HG02763 (cell line): Measurements from ENCODE around the gene PLEKHN1.
"Not testable (repeated sequence)": the region's sequence is repeated elsewhere in the genome, so short reads cannot be mapped to it uniquely, and the experiment has no call there.

ENCODE experiments used
- ATAC-seq: cut with Tn5 transposase; IDR thresholded peaks from one replicate; pipeline ENCODE4 v1.9.1; 2021; ENCODE audit warnings: mild to moderate bottlenecking, moderate library complexity; ENCODE audit not compliant: unreplicated experiment

The PLEKHN1 gene

DNA sequence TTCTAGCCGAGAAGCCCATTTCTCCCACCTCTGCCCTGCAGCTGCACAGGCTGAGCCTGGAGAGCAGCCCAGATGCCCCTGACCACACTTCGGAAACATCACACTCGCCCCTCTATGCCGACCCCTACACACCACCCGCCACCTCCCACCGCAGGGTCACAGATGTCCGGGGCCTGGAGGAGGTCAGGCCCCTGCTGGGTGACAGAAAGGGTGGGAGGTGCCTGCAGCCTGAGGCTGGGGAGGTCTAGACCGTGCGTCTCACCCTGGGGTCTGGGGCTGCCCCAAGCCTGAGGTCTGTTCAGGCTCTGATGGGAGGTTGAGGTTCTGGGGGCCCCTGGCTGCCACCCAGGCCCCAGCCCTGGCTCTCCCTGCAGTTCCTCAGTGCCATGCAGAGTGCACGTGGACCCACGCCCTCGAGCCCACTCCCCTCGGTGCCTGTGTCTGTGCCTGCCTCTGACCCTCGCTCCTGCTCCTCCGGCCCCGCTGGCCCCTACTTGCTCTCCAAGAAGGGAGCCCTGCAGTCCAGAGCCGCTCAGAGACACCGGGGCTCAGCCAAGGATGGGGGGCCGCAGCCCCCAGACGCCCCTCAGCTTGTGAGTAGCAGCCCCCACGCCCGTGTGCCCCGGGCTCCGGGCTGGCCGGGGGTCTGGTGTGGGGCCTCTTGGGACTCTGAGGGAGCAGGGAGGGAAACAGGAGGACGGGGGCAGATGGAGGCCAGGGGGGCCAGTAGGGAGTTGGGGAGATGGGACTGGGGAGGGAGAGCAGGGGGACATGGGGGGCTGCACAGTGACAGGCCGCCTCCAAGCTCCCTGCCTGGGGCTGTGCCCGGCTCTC, 7.4 kb downstream of the PLEKHN1 start:
- no peak for ATAC-seq

DNA sequence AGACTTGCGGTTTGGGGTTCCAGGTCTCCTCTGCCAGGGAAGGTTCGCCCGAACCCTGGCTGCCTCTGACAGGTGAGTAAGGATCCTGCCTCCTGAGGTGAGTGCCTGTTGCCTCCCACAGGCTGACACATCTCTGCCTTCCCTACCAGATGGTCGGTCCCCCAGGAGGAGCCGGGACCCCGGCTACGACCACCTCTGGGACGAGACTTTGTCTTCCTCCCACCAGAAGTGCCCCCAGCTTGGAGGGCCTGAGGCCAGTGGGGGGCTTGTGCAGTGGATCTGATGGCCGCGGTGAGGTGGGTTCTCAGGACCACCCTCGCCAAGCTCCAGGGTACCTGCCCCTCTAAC, 8.0 kb downstream of the PLEKHN1 start:
- no peak for ATAC-seq

DNA sequence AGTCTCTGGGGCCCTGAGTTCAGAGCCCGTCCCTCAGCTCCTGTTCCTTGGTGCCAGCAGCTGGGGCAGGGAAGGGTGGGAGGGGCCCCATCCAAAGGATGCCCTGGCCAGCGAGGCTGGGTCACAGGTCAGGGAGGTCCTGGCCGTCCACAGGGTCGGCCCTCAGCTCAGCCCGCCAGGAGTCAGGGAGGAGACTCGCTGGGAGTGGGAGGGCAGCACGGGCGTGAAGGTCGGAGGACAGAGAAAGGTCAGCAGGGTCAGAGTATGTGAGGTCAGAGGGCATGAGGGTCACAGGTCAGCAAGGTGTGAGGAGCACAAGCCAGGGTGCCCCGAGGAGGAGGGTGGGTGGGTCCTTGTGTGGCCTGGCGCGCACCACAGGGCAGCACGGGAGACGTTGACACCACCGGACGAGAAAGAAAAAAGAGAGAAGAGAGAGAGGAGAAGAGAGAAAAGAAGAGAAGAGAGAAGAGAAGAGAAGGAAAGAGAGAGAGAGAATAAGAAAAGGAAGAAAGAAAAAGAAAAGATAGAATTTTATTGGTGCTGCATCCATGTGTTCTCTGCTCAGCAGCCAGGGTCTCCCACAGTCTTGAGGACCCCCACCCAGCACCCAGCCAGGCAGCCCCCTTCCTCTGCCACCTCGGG, 8.5 kb downstream of the PLEKHN1 start:
- ATAC-seq = no peak

DNA sequence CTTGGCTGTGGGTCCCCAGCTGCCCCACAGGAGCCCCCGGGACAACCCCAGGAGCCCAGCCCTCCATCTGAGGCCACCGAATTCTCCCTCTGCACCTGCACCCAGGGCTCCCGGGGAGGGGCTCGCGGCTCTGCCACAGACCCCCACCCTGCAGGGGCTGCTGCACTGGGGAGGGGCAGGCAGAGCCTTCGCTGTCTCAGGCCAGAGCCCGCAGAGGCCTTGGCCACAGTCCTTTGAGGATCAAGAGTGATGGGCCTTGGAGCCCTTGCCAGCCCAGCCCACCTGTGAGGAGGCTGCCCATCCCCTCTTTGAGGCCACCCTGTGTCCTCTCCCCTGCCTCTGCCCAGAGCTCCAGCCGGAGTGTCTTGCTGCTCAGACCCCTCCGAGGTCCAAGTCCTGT, 9.1 kb downstream of the PLEKHN1 start:
- ATAC-seq = no peak

DNA sequence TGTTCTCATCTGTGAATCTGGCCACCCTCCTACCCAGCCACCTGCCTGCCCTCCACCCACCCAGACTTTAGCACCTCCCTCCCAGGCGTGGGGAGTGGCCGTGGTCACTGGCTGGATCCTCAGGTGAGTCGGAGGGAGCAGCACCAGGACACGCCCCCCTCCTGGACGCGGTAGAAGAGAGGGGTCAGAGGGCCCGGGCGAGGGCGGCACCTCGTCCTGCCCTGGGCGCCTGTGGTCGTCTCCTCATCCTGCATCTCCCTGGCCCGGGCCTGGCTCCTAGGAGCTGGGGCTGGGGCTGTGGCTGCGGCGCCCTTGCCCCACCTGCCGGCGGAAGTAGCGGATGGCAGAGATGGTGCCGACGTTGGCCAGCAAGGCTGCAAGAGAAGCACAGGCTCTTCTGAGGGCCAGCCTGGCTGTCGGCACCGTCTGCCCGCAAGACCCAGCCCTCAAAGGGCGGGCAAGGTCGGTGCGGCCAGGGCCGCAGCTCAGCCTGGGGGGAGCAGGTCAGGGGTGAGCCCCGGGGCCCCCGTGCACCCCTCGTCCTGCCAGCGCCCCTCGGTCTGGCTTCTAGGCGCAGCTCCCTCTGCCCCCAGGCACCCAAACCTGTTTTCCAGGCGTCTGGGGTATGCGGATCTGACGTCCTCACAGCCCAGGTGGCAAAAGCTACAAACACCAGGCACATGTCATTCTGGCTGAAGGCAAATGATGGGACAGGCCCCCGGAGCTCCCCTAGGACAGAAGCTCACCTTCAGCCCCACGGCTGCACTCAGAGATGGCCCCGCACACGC, 9.8 kb downstream of the PLEKHN1 start:
- ATAC-seq = no peak

DNA sequence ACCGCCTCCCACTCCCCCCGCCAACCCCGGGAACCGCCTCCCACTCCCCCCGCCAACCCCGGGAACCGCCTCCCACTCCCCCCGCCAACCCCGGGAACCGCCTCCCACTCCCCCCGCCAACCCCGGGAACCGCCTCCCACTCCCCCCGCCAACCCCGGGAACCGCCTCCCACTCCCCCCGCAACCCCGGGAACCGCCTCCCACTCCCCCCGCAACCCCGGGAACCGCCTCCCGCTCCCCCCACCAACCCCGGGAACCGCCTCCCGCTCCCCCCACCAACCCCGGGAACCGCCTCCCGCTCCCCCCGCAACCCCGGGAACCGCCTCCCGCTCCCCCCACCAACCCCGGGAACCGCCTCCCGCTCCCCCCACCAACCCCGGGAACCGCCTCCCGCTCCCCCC, 10.5 kb downstream of the PLEKHN1 start:
- not testable (repeated sequence) for ATAC-seq

DNA sequence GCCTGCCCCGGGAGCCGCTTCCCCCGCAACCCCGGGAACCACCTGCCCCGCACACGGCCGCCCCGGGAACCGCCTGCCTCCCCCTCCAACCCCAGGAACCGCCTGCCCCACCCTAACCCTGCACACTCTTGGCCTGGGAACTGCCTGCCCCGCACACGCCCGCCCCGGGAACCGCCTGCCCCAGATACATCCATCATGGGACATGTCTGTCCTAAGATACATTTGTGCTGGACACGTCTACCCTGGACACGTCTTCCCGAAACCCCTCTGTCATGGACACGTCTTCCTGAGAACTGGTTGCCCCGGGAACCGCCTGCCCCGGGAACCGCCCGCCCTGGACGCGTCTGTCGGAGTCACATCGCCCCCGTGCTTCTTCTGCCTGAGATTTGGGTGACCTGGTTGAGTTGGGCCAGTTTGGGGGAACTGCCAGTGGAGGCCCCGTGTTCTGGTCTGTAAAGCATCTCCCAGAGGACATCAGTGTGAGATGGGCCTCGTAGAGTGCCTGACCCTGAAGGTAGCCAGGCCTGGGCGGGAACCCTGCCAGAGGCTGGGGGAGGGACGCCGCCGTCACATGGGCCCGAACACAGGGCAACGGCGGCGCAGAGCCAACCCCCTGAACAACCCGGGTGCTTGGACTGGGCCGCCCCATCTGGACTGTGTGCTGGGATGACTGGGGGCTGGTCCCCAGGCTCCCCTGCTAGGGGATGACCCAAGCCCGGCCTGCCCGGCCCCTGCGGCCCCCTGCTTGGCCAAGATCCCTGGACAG, 12.0 kb downstream of the PLEKHN1 start:
- ATAC-seq = no peak

DNA sequence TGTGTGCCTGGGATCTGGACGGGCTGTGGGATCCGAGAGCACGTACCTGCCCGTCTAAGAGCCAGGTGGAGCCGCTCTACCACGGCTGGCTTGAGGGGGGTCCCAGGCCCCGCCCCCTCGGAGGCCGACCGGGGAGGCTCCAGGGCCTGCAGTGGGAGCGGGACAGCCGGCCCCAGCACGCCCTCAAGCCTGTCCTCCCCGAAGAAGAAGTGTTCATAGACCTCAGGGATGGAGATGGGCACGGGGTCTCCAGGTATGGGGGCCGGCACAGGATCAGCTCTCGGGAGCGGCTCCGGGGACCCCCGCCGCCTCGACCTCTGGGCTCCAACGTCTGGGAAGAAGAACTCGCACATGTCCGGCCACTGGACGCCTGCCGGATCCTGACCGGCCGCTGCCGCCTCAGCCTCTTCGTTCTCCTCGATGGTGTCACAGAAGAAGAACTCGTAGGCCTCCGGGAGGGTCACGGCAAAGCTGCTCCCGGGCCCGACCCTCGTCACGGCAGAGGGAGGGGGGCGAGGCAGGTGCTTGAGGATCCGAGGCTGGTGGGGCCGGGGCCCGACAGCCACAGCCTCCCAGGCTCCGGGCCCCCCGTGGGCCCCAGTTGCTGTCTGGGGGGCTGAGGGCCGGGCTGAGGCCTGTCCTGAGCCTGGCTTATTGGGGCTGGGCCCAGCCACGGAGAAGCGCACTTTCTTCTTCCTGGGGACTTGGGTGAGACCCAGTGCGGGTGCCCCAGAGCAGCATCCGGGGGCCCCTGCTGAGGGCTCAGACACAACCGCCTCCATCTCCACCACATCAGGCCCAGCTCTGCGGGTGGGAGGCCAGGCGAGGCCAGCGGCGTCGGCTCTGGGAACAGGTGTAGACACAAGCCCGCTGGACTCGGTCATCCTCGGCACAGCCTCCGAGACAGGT, 12.8 kb downstream of the PLEKHN1 start:
- no peak for ATAC-seq

DNA sequence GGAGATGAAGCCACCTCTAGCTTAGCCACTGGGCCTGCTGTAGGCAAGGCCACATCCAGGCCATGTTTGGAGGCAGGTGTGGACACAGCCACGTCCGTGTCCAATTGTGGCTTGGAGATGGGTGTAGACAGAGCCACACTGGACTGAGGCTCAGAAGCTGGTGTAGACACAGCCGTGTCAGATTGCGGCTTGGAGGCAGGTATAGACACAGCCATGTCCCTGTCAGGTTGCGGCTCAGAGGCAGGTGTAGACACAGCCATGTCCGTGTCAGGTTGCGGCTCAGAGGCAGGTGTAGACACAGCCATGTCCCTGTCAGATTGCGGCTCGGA, 13.4 kb downstream of the PLEKHN1 start:
- ATAC-seq = no peak

DNA sequence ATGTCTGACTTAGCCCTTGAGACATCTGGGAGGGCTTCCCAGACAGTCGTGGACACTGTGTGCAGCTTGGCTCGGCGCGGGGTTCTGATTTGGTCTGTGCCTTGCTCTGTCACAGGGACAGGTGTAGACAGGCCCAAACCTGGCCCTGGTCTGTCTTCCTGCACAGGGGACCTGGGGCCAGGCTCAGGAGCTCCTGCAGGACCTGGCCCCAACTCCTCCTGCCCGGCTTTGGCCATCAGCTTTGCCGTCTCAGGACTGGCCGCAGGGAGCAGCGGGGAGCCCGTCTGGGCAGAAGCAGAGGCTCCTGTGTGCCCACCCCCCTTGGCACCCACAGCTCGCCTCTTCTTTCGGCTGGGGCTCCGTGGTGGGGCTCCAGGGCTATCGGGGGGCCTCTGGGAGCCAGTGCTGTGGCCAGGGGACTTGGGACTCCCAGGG, 13.9 kb downstream of the PLEKHN1 start:
- ATAC-seq = no peak

DNA sequence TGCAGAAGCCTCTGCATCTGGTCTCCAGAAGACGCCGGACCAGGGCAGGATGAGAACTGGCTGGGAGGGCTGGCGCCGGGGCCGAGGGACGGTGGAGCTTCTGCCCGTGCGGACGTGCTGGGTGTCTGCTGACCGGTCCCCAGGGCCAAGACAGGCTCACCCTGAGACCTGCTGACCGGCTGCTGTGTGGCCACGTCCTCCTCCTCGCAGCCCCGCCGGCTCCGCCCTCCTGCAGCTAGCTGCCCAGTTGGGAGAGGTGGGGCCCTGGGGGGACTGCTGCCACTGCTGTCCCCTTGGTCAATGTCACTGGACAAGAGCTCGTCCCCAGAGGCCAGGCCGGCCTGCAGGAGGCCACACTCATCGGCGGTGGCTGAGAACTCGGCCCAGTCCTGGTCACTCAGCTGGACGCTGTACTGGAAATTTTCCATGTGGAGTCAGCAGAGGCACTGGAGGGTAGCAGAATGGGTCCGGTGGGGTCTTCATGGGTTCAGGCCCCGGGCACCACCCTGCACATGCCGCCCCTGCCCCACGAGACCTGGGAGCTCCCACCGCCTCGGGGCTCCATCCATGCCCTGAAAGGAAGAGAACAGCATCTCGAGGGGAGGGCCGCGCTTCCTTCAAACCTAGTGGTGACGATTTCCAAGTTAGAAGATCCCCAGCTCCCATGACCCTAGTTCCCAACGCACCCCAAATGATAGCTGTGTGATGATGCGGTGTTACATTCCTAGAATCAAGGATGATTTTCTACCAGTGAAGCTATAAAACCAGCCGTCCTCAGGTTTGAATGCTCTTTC, 14.5 kb downstream of the PLEKHN1 start:
- ATAC-seq = no peak

DNA sequence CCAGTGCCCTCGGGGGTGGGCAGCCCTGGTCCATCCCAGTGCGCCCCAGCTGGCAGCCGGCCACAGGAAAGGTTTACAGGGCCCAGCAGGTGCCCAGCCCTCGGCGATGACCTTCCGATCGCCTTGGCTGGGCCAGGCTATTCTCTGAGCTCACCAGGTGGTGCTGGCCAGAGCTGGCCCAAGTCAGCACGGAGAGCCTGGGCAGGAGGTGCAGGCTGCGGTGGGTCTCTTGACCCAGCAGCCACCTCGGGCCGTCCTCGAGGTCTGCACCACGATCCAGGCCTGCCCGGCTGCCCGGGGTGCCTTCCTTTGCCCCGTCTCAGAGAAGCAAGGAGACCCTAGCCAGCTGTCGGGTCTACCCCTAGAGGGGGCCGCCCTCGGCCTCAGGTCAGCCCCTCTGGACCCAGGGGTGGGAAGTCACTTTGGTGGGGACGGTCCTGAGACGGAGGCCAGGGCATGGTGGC, 15.2 kb downstream of the PLEKHN1 start:
- no peak for ATAC-seq

DNA sequence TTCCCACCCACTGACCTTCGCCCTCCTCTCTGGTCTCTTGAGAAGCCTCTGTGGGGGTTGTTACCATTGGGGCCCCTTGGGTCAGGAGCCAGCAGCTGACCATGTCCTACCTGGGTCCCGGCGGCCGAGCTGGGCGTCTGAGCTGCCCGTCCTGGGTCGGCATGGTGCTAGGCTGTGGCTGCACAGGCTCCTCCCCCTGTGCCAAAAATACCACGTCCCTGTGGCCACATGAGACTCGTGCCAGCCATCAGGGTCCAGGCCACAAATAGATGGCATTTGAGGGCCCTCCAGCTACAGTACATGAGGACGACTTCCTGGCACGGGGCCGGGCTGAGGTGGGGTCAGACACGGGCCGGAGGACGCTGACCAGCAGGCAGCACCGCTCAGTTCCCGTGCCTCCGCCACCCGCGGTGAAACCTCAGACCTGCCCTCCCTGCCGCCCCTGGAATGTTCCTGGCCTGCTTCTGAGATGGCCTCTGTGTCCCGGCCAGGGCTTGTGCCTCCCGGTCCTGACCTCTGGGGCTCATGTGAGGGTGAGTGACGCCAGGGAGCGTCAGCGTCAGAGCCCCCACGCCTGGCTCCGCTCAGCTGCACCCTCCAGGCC, 15.8 kb downstream of the PLEKHN1 start, which contains the start of gene PERM1:
TSS of gene PERM1 (minus strand) at position 139 of the 604 bp plus-strand sequence. CDS start 1,064 bp downstream, outside the sequence.
- ATAC-seq = no peak

DNA sequence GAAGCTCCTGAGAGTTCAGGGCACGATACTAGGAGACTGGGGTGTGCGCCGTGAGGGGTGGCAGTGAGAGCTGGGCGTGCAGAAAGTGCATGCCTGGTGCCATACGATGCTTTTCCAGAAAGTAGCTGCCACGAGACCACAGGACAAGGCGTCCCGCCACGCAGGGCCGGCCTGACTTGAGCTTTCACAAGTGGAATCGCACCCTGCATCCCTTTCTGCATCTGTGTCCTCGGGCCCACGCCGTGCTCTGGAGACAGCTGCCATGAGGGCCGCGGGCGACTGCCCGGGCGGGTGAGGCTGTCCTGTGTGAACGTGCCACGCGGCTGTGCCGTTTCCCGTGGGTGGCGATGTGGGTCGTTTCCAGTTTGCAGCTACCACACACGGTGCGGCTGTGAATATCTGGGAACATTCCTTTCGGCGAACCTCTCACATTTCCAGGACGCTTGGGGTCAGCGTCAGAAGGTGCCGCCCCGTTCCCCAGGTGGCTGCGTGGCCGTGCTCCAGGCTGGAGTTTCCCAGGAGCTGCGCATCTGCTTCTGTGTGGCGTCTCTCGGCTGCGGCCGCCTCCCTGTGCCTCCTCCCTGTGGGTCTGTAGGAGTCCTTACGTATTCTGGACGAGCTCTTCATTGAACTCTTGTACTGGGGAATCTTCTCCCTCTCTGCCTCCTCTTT, 16.6 kb downstream of the PLEKHN1 start:
- ATAC-seq = no peak

DNA sequence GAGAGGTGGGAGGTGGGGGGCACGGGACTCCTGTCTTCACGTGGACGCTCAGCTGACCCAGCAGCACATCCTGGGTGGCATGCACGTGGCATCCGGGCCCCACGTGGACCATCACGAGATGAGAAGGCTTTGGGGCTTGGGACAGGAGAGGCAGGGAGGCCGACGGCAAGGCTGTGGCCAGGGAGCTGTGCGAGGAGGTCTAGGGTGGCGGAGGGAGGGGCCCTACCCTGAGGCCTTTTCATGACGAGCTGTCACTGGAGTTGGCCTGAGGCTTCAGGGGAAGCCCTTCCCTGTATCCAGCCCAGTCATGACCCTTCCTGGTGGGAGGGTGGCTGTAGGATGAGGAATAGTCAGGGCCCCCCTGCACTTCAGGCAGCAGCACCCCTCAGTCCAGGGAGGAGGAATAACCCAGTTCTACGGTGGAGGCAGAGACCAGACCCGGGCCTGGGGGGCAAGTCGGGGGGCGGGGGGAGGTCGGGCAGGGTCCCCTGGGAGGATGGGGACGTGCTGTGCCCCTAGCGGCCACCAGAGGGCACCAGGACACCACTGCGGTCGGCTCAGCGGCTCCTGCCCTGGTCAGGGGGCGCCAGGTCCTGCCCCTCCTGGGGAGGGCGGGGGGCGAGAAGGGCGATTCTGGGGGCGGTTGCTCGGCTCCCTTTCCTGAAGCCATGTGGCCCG, 17.7 kb downstream of the PLEKHN1 start:
- ATAC-seq = no peak

DNA sequence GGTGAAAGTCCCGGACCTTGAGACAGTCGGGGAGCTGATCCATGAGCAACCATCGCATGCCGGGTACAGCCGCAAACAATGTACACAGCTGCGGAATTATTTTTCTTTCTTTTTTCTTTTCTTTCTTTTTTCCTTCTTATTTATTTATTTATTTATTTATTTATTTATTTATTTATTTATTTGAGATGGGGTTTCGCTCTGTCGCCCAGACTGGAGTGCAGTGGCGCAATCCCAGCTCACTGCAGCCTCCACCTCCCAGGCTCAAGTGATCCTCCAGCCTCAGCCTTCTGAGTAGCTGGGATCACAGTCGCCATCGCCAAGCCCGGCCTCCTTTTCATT, 18.2 kb downstream of the PLEKHN1 start:
- ATAC-seq = no peak

DNA sequence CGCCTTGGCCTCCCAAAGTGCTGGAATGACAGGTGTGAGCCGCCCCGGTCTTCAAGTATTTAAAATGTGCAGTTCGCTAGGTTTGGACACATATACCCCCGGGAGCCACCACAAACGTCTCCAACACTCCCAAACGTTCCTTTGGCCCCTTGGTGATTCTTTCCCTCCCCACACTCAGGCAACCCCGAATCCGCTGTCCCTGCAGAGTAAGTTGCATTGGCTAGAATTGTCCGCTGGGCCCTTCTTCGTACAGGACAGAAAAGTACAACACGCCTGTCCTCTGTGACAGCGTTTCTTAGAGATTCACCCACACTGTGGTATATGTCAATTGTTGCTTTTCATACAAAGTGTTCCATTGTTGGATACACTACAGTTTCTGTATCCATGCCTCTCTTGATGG, 18.8 kb downstream of the PLEKHN1 start:
- ATAC-seq = no peak

DNA sequence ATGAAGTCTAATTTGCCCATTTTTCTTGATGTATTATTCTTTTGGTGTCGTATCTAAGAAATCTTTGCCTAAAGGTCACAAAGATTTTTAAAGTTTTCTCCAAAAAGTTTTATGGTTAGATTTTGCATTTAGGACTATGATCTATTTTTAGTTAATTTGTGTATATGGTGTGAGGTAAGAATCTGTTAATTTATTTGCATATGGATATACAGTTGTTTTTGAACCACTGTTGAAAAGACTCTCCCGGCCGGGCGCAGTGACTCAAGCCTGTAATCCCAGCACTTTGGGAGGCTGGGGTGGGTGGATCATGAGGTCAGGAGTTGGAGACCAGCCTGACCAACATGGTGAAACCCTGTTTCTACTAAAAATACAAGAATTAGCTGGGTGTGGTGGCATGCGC, 21.8 kb downstream of the PLEKHN1 start:
- not testable (repeated sequence) for ATAC-seq
